Breast epithelium (tissue), 4 donors: ENCODE measurements around the gene NTSR2. TPM values are rescaled to one million over a fixed set of nuclear protein-coding genes. Genes with fewer than 3 reads are reported as not detected.
"Not testable (repeated sequence)": the region's sequence is repeated elsewhere in the genome, so short reads cannot be mapped to it uniquely, and the experiment has no call there.

Source experiments
- DNase-seq, 2 donors: peaks; one replicate each; pipeline ENCODE4 v3.0.0-alpha.2; 2019; ENCODE audit warnings: low spot score in 2 of 2
- H3K27ac ChIP-seq, 2 donors: fragments of 200-600 bp; sonication (generic) in 1 of 2; one replicate each; pipeline ENCODE4 v1.5.1; 2016 to 2019; ENCODE audit warnings: mild to moderate bottlenecking in 1 of 2
- H3K27me3 ChIP-seq, 2 donors: fragments of 200-600 bp; sonication (generic) in 1 of 2; one replicate each; pipeline versions ENCODE4 v1.5.1 to v1.6.0; 2017 to 2019; ENCODE audit warnings: control low read depth in 1 of 2, mild to moderate bottlenecking in 1 of 2
- H3K36me3 ChIP-seq: fragments of 200-600 bp; one replicate; pipeline ENCODE4 v1.5.1; 2019
- H3K4me1 ChIP-seq, 2 donors: fragments of 200-600 bp; sonication (generic); one replicate each; pipeline ENCODE4 v1.5.1; 2016 to 2019; ENCODE audit warnings: control low read depth in 1 of 2
- H3K4me3 ChIP-seq, 3 donors: fragments of 200-600 bp; sonication (generic); 1 replicate in 2 of 3; 2 replicates in 1 of 3; pipeline ENCODE4 v1.5.1; 2016 to 2019; ENCODE audit warnings: mild to moderate bottlenecking in 3 of 3, moderate library complexity in 2 of 3
- H3K9me3 ChIP-seq, 2 donors: fragments of 200-600 bp; sonication (generic) in 1 of 2; one replicate each; pipeline ENCODE4 v1.5.1; 2016 to 2019; ENCODE audit warnings: control low read depth in 1 of 2
- POLR2A ChIP-seq: fragments of 450-650 bp; IDR thresholded peaks from one replicate; pipeline ENCODE4 v1.6.1; 2016; ENCODE audit warnings: antibody characterized with exemption, mild to moderate bottlenecking, moderate library complexity
- POLR2AphosphoS5 ChIP-seq, 3 donors: sonication (generic); formaldehyde crosslinking; IDR thresholded peaks; one replicate each; pipeline ENCODE4 v1.6.1; 2017; ENCODE audit warnings: antibody characterized with exemption in 3 of 3
- intact Hi-C: fragments of 100-400 bp; cut with DNase I; formaldehyde crosslinking; loops from one replicate; pipeline ENCODE4 v1.15.1; 2023; ENCODE audit warnings: low total_unique reads
- total RNA-seq, 3 donors: library from RNA; depleted of rRNA; stranded (reverse); fragments of >200 nt; gene quantifications; one replicate each; pipeline ENCODE4 v1.1.0, GENCODE V29; 2016
- TF ChIP-seq, protein P1 (sequence below), 3 donors: fragments of 450-650 bp; IDR thresholded peaks; one replicate each; pipeline ENCODE4 v1.5.1; 2016 to 2017; ENCODE audit warnings: antibody characterized with exemption in 3 of 3, mild to moderate bottlenecking in 3 of 3, moderate library complexity in 3 of 3

The NTSR2 gene
- total RNA-seq, 3 donors from 2014 or later, result 0.32 TPM; not detected in 2

DNA sequence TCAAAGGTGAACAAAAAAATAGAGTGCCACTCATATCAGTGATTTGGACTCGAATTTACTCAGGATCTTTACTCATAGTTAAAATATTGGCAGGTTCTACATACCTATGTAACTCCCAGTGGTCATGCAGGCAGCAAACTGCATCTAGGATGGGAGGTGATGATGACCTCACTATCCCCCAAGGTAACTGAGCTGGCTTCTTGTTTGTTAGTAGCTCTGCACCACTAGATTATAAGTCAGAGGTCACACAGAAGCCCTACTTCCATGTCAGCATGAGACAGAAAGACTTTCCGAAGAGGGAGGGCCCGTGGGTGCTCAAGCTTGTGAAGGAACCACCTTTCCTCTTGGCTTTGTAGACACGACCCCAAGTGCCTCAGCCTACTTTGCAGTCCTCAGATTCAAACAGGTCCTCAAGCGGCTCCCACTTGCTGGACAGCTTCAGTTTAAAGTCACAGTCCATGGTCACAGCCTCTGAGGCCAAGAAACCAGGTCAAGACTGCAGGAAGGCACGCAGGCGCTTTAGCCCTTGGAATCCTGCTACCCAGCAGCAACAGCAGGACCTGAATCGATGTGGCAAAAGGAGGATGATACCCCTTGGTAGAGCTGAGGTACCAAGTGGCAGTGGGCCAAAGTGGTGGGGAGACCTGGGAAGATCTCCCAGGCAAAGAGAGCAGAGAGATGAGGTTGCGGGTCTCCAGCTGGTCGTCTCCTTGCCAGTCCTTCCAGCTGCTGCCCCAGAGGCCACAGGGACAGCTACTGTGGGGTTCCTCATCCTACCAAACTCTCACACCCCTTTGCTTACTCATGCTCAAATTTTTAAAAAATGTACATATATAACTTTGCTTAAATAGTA, 4.3 kb downstream of the NTSR2 start:
- Histone ChIP-seq H3K27me3 (peaks cover 0 to 11% of the 10 kb centered on the region in 2 donors), H3K9me3 (peaks cover 0 to 9% of the 10 kb centered on the region in 2 donors)
- TF ChIP-seq, protein P1, sequence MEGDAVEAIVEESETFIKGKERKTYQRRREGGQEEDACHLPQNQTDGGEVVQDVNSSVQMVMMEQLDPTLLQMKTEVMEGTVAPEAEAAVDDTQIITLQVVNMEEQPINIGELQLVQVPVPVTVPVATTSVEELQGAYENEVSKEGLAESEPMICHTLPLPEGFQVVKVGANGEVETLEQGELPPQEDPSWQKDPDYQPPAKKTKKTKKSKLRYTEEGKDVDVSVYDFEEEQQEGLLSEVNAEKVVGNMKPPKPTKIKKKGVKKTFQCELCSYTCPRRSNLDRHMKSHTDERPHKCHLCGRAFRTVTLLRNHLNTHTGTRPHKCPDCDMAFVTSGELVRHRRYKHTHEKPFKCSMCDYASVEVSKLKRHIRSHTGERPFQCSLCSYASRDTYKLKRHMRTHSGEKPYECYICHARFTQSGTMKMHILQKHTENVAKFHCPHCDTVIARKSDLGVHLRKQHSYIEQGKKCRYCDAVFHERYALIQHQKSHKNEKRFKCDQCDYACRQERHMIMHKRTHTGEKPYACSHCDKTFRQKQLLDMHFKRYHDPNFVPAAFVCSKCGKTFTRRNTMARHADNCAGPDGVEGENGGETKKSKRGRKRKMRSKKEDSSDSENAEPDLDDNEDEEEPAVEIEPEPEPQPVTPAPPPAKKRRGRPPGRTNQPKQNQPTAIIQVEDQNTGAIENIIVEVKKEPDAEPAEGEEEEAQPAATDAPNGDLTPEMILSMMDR (IDR thresholded peaks at IDR 0.05), result no peak
- TF ChIP-seq POLR2AphosphoS5 (IDR thresholded peaks at IDR 0.05), result no peak
- no peak for TF ChIP-seq POLR2A

GRCh38 chr2:11665028-11665427, 5.0 kb downstream of the NTSR2 start:
- Histone ChIP-seq H3K27me3 (peaks cover 0 to 11% of the 10 kb centered on the region in 2 donors), H3K36me3 (no peaks in the 10 kb centered on the region), H3K9me3 (peaks cover 0 to 9% of the 10 kb centered on the region in 2 donors), H3K4me3 (no peak overlapping the region), H3K4me1 (no peaks in the 10 kb centered on the region), H3K27ac (no peak overlapping the region)
- intact Hi-C loops, result no loop called here
- DNase-seq, result no peak
- TF ChIP-seq, protein P1 (IDR thresholded peaks at IDR 0.05), result no peak
- TF ChIP-seq POLR2AphosphoS5 (IDR thresholded peaks at IDR 0.05), result no peak
- TF ChIP-seq POLR2A, result no peak

More for the DNA sequence above, 4.3 kb downstream of the NTSR2 start:
- intact Hi-C loops, result no loop called here
- H3K4me1 ChIP-seq, result no peaks in the 10 kb centered on the region
- H3K4me3 ChIP-seq, result no peak overlapping the region
- H3K36me3 ChIP-seq, result no peaks in the 10 kb centered on the region
- no peak overlapping the region for H3K27ac ChIP-seq
- DNase-seq, result no peak

DNA sequence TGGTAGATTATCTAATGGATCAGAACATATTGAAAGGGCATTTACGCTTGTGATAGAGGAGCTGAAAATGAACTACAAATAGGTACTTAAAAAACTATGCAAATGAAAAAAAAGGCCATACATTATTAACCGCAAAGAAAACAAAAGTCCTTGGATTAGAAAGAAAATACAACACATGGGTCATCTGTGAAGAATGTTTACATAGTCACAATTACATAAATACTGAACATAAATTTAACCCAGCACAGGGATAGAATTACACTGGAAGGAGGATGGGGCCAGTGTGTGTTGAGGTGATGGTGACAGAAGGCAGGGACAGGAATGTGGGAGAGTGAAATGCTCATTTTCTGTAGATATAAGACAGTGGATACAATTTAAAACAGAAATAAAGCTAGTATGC, 6.6 kb downstream of the NTSR2 start:
- Histone ChIP-seq H3K36me3 (no peaks in the 10 kb centered on the region), H3K27ac (no peak overlapping the region), H3K4me3 (no peak overlapping the region), H3K4me1 (no peaks in the 10 kb centered on the region), H3K27me3 (peaks cover 0 to 9% of the 10 kb centered on the region in 2 donors), H3K9me3 (peaks cover 0 to 9% of the 10 kb centered on the region in 2 donors)
- TF ChIP-seq, protein P1 (IDR thresholded peaks at IDR 0.05), result no peak
- TF ChIP-seq POLR2AphosphoS5 (IDR thresholded peaks at IDR 0.05), result no peak
- TF ChIP-seq POLR2A, result no peak
- DNase-seq, result no peak
- intact Hi-C loops, result no loop called here

- H3K36me3 ChIP-seq, result no peaks in the 10 kb centered on the region
- no peak overlapping the region for H3K4me3 ChIP-seq
- H3K9me3 ChIP-seq, result peaks cover 0 to 9% of the 10 kb centered on the region in 2 donors
- intact Hi-C loops, result no loop called here
- no peak for DNase-seq
- H3K27me3 ChIP-seq, result peaks cover 0 to 14% of the 10 kb centered on the region in 2 donors
- H3K27ac ChIP-seq, result no peak overlapping the region
- no peaks in the 10 kb centered on the region for H3K4me1 ChIP-seq
- no peak for TF ChIP-seq POLR2A
- TF ChIP-seq, protein P1 (IDR thresholded peaks at IDR 0.05), result no peak
- no peak for TF ChIP-seq POLR2AphosphoS5 (IDR thresholded peaks at IDR 0.05)
Observed at GRCh38 chr2:11662882-11663281, 7.1 kb downstream of the NTSR2 start.

GRCh38 chr2:11661891-11662435, 8.0 kb downstream of the NTSR2 start:
- H3K36me3 ChIP-seq, result no peaks in the 10 kb centered on the region
- H3K27me3 ChIP-seq, result peaks cover 0 to 18% of the 10 kb centered on the region in 2 donors
- H3K4me1 ChIP-seq, result no peaks in the 10 kb centered on the region
- DNase-seq, result no peak
- TF ChIP-seq, protein P1 (IDR thresholded peaks at IDR 0.05), result no peak
- TF ChIP-seq POLR2AphosphoS5 (IDR thresholded peaks at IDR 0.05) (no peak), POLR2A (no peak)
- no peak overlapping the region for H3K27ac ChIP-seq
- intact Hi-C loops, result no loop called here
- no peak overlapping the region for H3K4me3 ChIP-seq
- H3K9me3 ChIP-seq, result peaks cover 0 to 9% of the 10 kb centered on the region in 2 donors

- H3K36me3 ChIP-seq, intact Hi-C loops, H3K4me3 ChIP-seq, H3K27ac ChIP-seq, DNase-seq, H3K9me3 ChIP-seq, H3K4me1 ChIP-seq: not testable (repeated sequence)
- peaks cover 0 to 18% of the 10 kb centered on the region in 2 donors for H3K27me3 ChIP-seq
Observed at GRCh38 chr2:11660396-11660795, 9.6 kb downstream of the NTSR2 start.
